Measurements from ENCODE around the gene CATSPERD.

DNA sequence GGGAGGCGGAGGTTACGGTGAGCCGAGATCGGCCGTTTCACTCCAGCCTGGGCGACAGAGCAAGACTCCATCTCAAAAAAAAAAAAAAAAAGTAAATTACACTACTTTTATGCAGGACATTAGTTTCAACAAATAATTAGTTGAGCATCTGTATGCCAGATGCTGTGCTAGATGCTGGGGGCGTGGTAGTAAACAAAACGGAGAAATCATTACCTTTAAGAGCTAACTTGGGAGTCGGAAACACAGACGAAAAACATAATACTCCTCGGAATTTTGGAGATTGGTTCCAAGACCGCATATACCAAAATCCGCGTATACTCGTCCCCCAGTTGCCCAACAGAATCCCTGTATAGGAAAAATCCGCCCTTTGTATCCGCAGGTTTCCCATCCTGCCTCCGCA is 71.8 kb downstream of the CATSPERD start:
- no peak for TF ChIP-seq CHD2 (IDR thresholded peaks at IDR 0.05; ENCODE audit: low read length, partially characterized antibody)
- no peak for TF ChIP-seq TP53 (CRISPR knock-in tag; IDR thresholded peaks at IDR 0.05)
- TF ChIP-seq MYC (IDR thresholded peaks at IDR 0.05; ENCODE audit: borderline replicate concordance, low read length), result no peak
- TF ChIP-seq ESRRA (IDR thresholded peaks at IDR 0.05; ENCODE audit: borderline replicate concordance, low read length), result no peak
- TF ChIP-seq, protein P1, sequence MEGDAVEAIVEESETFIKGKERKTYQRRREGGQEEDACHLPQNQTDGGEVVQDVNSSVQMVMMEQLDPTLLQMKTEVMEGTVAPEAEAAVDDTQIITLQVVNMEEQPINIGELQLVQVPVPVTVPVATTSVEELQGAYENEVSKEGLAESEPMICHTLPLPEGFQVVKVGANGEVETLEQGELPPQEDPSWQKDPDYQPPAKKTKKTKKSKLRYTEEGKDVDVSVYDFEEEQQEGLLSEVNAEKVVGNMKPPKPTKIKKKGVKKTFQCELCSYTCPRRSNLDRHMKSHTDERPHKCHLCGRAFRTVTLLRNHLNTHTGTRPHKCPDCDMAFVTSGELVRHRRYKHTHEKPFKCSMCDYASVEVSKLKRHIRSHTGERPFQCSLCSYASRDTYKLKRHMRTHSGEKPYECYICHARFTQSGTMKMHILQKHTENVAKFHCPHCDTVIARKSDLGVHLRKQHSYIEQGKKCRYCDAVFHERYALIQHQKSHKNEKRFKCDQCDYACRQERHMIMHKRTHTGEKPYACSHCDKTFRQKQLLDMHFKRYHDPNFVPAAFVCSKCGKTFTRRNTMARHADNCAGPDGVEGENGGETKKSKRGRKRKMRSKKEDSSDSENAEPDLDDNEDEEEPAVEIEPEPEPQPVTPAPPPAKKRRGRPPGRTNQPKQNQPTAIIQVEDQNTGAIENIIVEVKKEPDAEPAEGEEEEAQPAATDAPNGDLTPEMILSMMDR (IDR thresholded peaks at IDR 0.05), result no peak
- no peak for TF ChIP-seq POLR2A (IDR thresholded peaks at IDR 0.05; ENCODE audit: low read length)
- TF ChIP-seq KDM1A (IDR thresholded peaks at IDR 0.05; ENCODE audit: low read depth), result no peak
- TF ChIP-seq, protein P2, sequence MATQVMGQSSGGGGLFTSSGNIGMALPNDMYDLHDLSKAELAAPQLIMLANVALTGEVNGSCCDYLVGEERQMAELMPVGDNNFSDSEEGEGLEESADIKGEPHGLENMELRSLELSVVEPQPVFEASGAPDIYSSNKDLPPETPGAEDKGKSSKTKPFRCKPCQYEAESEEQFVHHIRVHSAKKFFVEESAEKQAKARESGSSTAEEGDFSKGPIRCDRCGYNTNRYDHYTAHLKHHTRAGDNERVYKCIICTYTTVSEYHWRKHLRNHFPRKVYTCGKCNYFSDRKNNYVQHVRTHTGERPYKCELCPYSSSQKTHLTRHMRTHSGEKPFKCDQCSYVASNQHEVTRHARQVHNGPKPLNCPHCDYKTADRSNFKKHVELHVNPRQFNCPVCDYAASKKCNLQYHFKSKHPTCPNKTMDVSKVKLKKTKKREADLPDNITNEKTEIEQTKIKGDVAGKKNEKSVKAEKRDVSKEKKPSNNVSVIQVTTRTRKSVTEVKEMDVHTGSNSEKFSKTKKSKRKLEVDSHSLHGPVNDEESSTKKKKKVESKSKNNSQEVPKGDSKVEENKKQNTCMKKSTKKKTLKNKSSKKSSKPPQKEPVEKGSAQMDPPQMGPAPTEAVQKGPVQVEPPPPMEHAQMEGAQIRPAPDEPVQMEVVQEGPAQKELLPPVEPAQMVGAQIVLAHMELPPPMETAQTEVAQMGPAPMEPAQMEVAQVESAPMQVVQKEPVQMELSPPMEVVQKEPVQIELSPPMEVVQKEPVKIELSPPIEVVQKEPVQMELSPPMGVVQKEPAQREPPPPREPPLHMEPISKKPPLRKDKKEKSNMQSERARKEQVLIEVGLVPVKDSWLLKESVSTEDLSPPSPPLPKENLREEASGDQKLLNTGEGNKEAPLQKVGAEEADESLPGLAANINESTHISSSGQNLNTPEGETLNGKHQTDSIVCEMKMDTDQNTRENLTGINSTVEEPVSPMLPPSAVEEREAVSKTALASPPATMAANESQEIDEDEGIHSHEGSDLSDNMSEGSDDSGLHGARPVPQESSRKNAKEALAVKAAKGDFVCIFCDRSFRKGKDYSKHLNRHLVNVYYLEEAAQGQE (IDR thresholded peaks at IDR 0.05), result no peak
- TF ChIP-seq, protein P3, sequence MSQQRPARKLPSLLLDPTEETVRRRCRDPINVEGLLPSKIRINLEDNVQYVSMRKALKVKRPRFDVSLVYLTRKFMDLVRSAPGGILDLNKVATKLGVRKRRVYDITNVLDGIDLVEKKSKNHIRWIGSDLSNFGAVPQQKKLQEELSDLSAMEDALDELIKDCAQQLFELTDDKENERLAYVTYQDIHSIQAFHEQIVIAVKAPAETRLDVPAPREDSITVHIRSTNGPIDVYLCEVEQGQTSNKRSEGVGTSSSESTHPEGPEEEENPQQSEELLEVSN (IDR thresholded peaks at IDR 0.05; ENCODE audit: borderline replicate concordance, low read depth), result no peak
- TF ChIP-seq BHLHE40 (IDR thresholded peaks at IDR 0.05; ENCODE audit: low read depth, low read length), result no peak
- TF ChIP-seq MAZ (IDR thresholded peaks at IDR 0.05; ENCODE audit: borderline replicate concordance, low read depth, low read length), result no peak
- TF ChIP-seq FOSB (CRISPR knock-in tag; IDR thresholded peaks at IDR 0.05), result no peak
- TF ChIP-seq, protein P4, sequence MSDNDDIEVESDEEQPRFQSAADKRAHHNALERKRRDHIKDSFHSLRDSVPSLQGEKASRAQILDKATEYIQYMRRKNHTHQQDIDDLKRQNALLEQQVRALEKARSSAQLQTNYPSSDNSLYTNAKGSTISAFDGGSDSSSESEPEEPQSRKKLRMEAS (IDR thresholded peaks at IDR 0.05), result no peak

Data from A549 (cell line).